Endothelial cell of umbilical vein (primary cell): ENCODE results near the gene INTU. TPM values are rescaled to one million over a fixed set of nuclear protein-coding genes. Genes with fewer than 3 reads are reported as not detected.

Experiments used
- BruUV-seq: library from RNA; stranded (reverse); fragments of 400-500 nt; replicated peaks from 2 replicates; lab custom pipeline; 2021; lab: Mats Ljungman, UMichigan
- CTCF ChIA-PET: fragments of 300-600, 350-600 bp; sonication (Branson Sonifier 250); formaldehyde crosslinking; loops from one replicate; lab custom pipeline; 2021; ENCODE audit warnings: antibody characterized with exemption, inconsistent platforms; lab: Charles Lee
- POLR2A ChIA-PET: fragments of 300-600, 350-600 bp; sonication (Branson Sonifier 250); formaldehyde crosslinking; loops from one replicate; lab custom pipeline; 2021; ENCODE audit warnings: antibody characterized with exemption, inconsistent platforms; lab: Charles Lee
- DNase-seq: peaks from one replicate; pipeline ENCODE4 v3.0.0-alpha.2; 2011; ENCODE audit warnings: low read depth, low spot score
- FAIRE-seq: peaks from 2 replicates; lab custom pipeline; 2011; peaks lifted over from hg19 to GRCh38; lab: Jason Lieb, UNC
- H2AFZ ChIP-seq: 2 replicates; pipeline ENCODE4 v1.6.0; 2012; ENCODE audit warnings: low read depth, low read length, control low read depth, inconsistent platforms
- H3K27ac ChIP-seq: 2 replicates; pipeline ENCODE4 v1.5.1; 2011; ENCODE audit warnings: low read depth, mild to moderate bottlenecking, control low read depth, low read length, moderate library complexity; ENCODE audit not compliant: insufficient read depth
- H3K27me3 ChIP-seq, 2 experiments: 2 replicates each; pipeline versions ENCODE4 v1.6.0 to v1.6.1; 2011; ENCODE audit warnings: low read length in 2 of 2, mixed read lengths in 1 of 2; ENCODE audit not compliant: control insufficient read depth in 2 of 2, insufficient read depth in 2 of 2
- H3K36me3 ChIP-seq, 2 experiments: 2 replicates in 1 of 2; 3 replicates in 1 of 2; pipeline ENCODE4 v1.5.1; 2011; ENCODE audit warnings: low read length in 2 of 2, mild to moderate bottlenecking in 1 of 2, moderate library complexity in 1 of 2; ENCODE audit not compliant: control insufficient read depth in 2 of 2, insufficient read depth in 2 of 2; ENCODE audit errors: extremely low read depth in 1 of 2
- H3K4me1 ChIP-seq: 3 replicates; pipeline ENCODE4 v1.5.1; 2011; ENCODE audit warnings: mild to moderate bottlenecking, low read length; ENCODE audit not compliant: control insufficient read depth, insufficient read depth; ENCODE audit errors: extremely low read depth
- H3K4me2 ChIP-seq: 2 replicates; pipeline ENCODE4 v1.6.1; 2011; ENCODE audit warnings: low read length, control low read depth, mixed read lengths; ENCODE audit not compliant: insufficient read depth
- H3K4me3 ChIP-seq, 3 experiments: fragments of 200-600 bp in 1 of 3; sonication (generic), shearing (Covaris generic) in 1 of 3; replicated peaks in 1 of 3; 2 replicates each; pipeline ENCODE4 v1.5.1; 2011 to 2016; ENCODE audit warnings: control low read depth in 3 of 3, low read length in 3 of 3, mild to moderate bottlenecking in 2 of 3, inconsistent platforms in 1 of 3, low read depth in 1 of 3, moderate library complexity in 1 of 3; ENCODE audit not compliant: insufficient read depth in 1 of 3
- H3K79me2 ChIP-seq: 2 replicates; pipeline ENCODE4 v1.6.0; 2012; ENCODE audit warnings: low read length, inconsistent platforms; ENCODE audit not compliant: control insufficient read depth, insufficient read depth
- H3K9ac ChIP-seq: replicated peaks from 2 replicates; pipeline ENCODE3; 2011; ENCODE audit warnings: low read length, control low read depth; ENCODE audit not compliant: insufficient read depth; ENCODE audit errors: extremely low read depth
- H3K9me1 ChIP-seq: replicated peaks from 3 replicates; pipeline ENCODE4 v1.6.0; 2011; ENCODE audit warnings: mild to moderate bottlenecking, low read length; ENCODE audit not compliant: control insufficient read depth, insufficient read depth; ENCODE audit errors: extremely low read depth
- H3K9me3 ChIP-seq: replicated peaks from 2 replicates; pipeline ENCODE4 v1.5.1; 2012; ENCODE audit warnings: low read length, inconsistent platforms; ENCODE audit not compliant: control insufficient read depth, insufficient read depth
- H4K20me1 ChIP-seq: replicated peaks from 2 replicates; pipeline ENCODE3; 2011; ENCODE audit warnings: mild to moderate bottlenecking, low read length; ENCODE audit not compliant: control insufficient read depth, insufficient read depth; ENCODE audit errors: extremely low read depth
- EZH2 ChIP-seq: IDR thresholded peaks from 2 replicates; pipeline ENCODE4 v1.6.1; 2012; ENCODE audit warnings: borderline replicate concordance, low read depth, mild to moderate bottlenecking, moderate library complexity, low read length, inconsistent platforms; ENCODE audit not compliant: severe bottlenecking
- FOS ChIP-seq: IDR thresholded peaks from 2 replicates; pipeline ENCODE4 v1.6.1; 2011; ENCODE audit warnings: mild to moderate bottlenecking, low read length, moderate library complexity, borderline replicate concordance; ENCODE audit not compliant: insufficient read depth
- GATA2 ChIP-seq: IDR thresholded peaks from 2 replicates; pipeline ENCODE4 v1.7.0; 2011; ENCODE audit warnings: low read depth, mild to moderate bottlenecking, moderate library complexity, mixed read lengths, low read length; ENCODE audit not compliant: insufficient read length, insufficient read depth
- JUN ChIP-seq: IDR thresholded peaks from 2 replicates; pipeline ENCODE4 v1.6.1; 2011; ENCODE audit warnings: borderline replicate concordance, low read depth; ENCODE audit not compliant: insufficient read length, insufficient read depth
- MYC ChIP-seq: IDR thresholded peaks from one replicate; pipeline ENCODE4 v1.6.1; 2011; ENCODE audit warnings: mild to moderate bottlenecking, low read depth, low read length
- POLR2A ChIP-seq: IDR thresholded peaks from 2 replicates; pipeline ENCODE4 v1.6.1; 2012; ENCODE audit warnings: low read depth, mild to moderate bottlenecking, control low read depth, low read length
- POLR2AphosphoS5 ChIP-seq: IDR thresholded peaks from 2 replicates; pipeline ENCODE4 v1.6.1; 2012; ENCODE audit warnings: low read depth, mild to moderate bottlenecking, control low read depth, low read length, moderate library complexity; ENCODE audit not compliant: insufficient read depth
- dilution Hi-C: fragments of 300-500 bp; cut with MboI; formaldehyde crosslinking; loops from one replicate; pipeline ENCODE4 v1.15.0; 2019; ENCODE audit warnings: low sequenced_read_pairs; ENCODE audit not compliant: extremely low pct_ligation_motif_present
- intact Hi-C: fragments of 100-400 bp; cut with micrococcal nuclease; formaldehyde crosslinking; loops from one replicate; pipeline ENCODE4 v1.10.0; 2022
- polyA plus RNA-seq, 4 experiments: library from polyadenylated mRNA; depleted of rRNA in 3 of 4; stranded (reverse) in 3 of 4; unstranded in 1 of 4; fragments of >200 nt; gene quantifications; 2 replicates each; pipeline versions ENCODE4 v1.2.1 to v1.2.3, GENCODE V29; 2011 to 2012; ENCODE audit warnings: missing spikeins in 1 of 4
- total RNA-seq: library from RNA; stranded (reverse); gene quantifications from 2 replicates; pipeline ENCODE4 v1.2.3, GENCODE V29; 2021
- TF ChIP-seq, protein P1 (sequence below), 2 donors: IDR thresholded peaks; 1 replicate in 1 of 2; 2 replicates in 1 of 2; pipeline ENCODE4 v1.5.1; 2011; ENCODE audit warnings: low read length in 2 of 2, mild to moderate bottlenecking in 2 of 2, moderate library complexity in 2 of 2, control low read depth in 1 of 2, inconsistent platforms in 1 of 2, low read depth in 1 of 2; ENCODE audit not compliant: insufficient read depth in 1 of 2; ENCODE audit errors: extremely low read depth in 1 of 2
- TF ChIP-seq, protein P2 (sequence below): IDR thresholded peaks from 2 replicates; pipeline ENCODE4 v1.6.1; 2011; ENCODE audit not compliant: insufficient read depth, insufficient read length

Gene INTU
- total and polyA plus RNA-seq, 2 donors (not counting 3 experiments of a cell fraction or from before 2014, with no cell fraction given): 1.4 to 5.4 TPM

DNA sequence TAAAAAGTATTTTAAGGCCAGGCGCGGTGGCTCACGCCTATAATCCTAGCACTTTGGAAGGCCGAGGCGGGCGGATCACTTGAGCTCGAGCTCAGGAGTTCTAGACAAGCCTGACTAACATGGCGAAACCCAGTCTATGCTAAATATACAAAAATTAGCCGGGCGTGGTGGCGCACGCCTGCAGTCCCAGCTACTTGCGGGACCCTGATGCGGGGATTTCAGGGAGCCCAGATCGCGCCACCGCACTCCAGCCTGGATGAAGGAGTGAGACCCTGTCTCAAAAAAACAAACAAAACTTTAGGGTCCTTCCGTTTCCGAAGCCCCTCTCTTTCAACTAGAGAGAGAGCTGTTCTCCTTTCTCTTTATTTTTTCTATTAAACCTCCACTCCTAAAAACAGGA is 98.6 kb downstream of the INTU start:
- CTCF ChIA-PET: interaction anchor here (1.1 to 7.9 kb wide), 7 partner anchors 11 to 144 kb away, joined by 4 to 414 read pairs (median 22); partner anchors contain the start of gene INTU
- DNase-seq (no peak), FAIRE-seq (no peak)
- no TSS peak for BruUV-seq
- H3K27ac ChIP-seq: no peak overlapping the region
- TF ChIP-seq, protein P1, sequence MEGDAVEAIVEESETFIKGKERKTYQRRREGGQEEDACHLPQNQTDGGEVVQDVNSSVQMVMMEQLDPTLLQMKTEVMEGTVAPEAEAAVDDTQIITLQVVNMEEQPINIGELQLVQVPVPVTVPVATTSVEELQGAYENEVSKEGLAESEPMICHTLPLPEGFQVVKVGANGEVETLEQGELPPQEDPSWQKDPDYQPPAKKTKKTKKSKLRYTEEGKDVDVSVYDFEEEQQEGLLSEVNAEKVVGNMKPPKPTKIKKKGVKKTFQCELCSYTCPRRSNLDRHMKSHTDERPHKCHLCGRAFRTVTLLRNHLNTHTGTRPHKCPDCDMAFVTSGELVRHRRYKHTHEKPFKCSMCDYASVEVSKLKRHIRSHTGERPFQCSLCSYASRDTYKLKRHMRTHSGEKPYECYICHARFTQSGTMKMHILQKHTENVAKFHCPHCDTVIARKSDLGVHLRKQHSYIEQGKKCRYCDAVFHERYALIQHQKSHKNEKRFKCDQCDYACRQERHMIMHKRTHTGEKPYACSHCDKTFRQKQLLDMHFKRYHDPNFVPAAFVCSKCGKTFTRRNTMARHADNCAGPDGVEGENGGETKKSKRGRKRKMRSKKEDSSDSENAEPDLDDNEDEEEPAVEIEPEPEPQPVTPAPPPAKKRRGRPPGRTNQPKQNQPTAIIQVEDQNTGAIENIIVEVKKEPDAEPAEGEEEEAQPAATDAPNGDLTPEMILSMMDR (IDR thresholded peaks at IDR 0.05; ENCODE audit: extremely low read depth in 1 of 2, insufficient read depth in 1 of 2, low read depth in 1 of 2, low read length in 2 of 2): no peak
- TF ChIP-seq EZH2: no peak
- TF ChIP-seq GATA2: no peak
- no peak for TF ChIP-seq JUN
- TF ChIP-seq, protein P2, sequence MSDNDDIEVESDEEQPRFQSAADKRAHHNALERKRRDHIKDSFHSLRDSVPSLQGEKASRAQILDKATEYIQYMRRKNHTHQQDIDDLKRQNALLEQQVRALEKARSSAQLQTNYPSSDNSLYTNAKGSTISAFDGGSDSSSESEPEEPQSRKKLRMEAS: no peak
- no peak for TF ChIP-seq POLR2A
- TF ChIP-seq POLR2AphosphoS5: no peak
- no peak for TF ChIP-seq MYC
- no peak for TF ChIP-seq FOS
- POLR2A ChIA-PET: no interaction called here
- no peak overlapping the region for H3K9ac ChIP-seq
- no peaks in the 10 kb centered on the region for H3K9me1 ChIP-seq
- H4K20me1 ChIP-seq: no peaks in the 10 kb centered on the region
- H3K4me1 ChIP-seq: no peaks in the 10 kb centered on the region
- dilution Hi-C loops (no loop called here), intact Hi-C loops (no loop called here)
- H3K27me3 ChIP-seq: peaks cover 0 to 2% of the 10 kb centered on the region in 2 experiments
- no peak overlapping the region for H3K4me3 ChIP-seq
- no peaks in the 10 kb centered on the region for H3K9me3 ChIP-seq
- H2AFZ ChIP-seq: no peak overlapping the region
- no peak overlapping the region for H3K4me2 ChIP-seq
- H3K36me3 ChIP-seq: no peaks in the 10 kb centered on the region
- H3K79me2 ChIP-seq: no peaks in the 10 kb centered on the region
